HG03066 (cell line): Measurements from ENCODE around the gene ACTC1.

Source experiments
- ATAC-seq: cut with Tn5 transposase; IDR thresholded peaks from one replicate; pipeline ENCODE4 v1.9.1; 2021; ENCODE audit warnings: low read depth; ENCODE audit not compliant: unreplicated experiment

The ACTC1 gene

GRCh38 chr15:34802803-34803750 is 7.7 kb upstream of the ACTC1 start:
- no peak for ATAC-seq

GRCh38 chr15:34802371-34802770 is 7.0 kb upstream of the ACTC1 start:
- no peak for ATAC-seq

- no peak for ATAC-seq
These were observed 4.1 kb upstream of the ACTC1 start for GRCh38 chr15:34799149-34800101.

GRCh38 chr15:34796847-34797435 is 1.6 kb upstream of the ACTC1 start:
- ATAC-seq: no peak

- ATAC-seq: no peak
These were observed 651 bp downstream of the ACTC1 start for GRCh38 chr15:34794590-34795206.

- ATAC-seq: no peak
These were observed 1.4 kb downstream of the ACTC1 start for GRCh38 chr15:34793901-34794300.

- no peak for ATAC-seq
These were observed 2.3 kb downstream of the ACTC1 start for GRCh38 chr15:34793071-34793470.

- ATAC-seq: no peak
These were observed 3.6 kb downstream of the ACTC1 start for GRCh38 chr15:34791701-34792100.

- no peak for ATAC-seq
These were observed 5.2 kb downstream of the ACTC1 start for GRCh38 chr15:34790121-34790520.

- no peak for ATAC-seq
These were observed 6.0 kb downstream of the ACTC1 start for GRCh38 chr15:34789326-34789725.

GRCh38 chr15:34786206-34786605 is 9.1 kb downstream of the ACTC1 start:
- no peak for ATAC-seq

- no peak for ATAC-seq
These were observed 11.4 kb downstream of the ACTC1 start for GRCh38 chr15:34783991-34784390.

GRCh38 chr15:34783431-34783830 is 11.9 kb downstream of the ACTC1 start:
- ATAC-seq: no peak

GRCh38 chr15:34782901-34783300 is 12.4 kb downstream of the ACTC1 start:
- ATAC-seq: no peak

GRCh38 chr15:34780725-34781124 is 14.6 kb downstream of the ACTC1 start:
- ATAC-seq: no peak

GRCh38 chr15:34776606-34777105 is 18.7 kb downstream of the ACTC1 start:
- no peak for ATAC-seq

GRCh38 chr15:34773917-34774316 is 21.4 kb downstream of the ACTC1 start:
- no peak for ATAC-seq

GRCh38 chr15:34773013-34773412 is 22.3 kb downstream of the ACTC1 start:
- no peak for ATAC-seq

- ATAC-seq: no peak
These were observed 23.0 kb downstream of the ACTC1 start for GRCh38 chr15:34772312-34772711.

GRCh38 chr15:34769711-34770110 is 25.6 kb downstream of the ACTC1 start:
- ATAC-seq: no peak
